Glutamatergic neuron (in vitro differentiated cells): ENCODE measurements around the gene LAMB3. TPM values are rescaled to one million over a fixed set of nuclear protein-coding genes. Genes with fewer than 3 reads are reported as not detected.

ENCODE experiments used
- DNase-seq: peaks from one replicate; pipeline ENCODE4 v3.0.0; 2022
- H3K27ac Mint-ChIP-seq: one replicate; pipeline ENCODE4 v1.8.0; 2020; ENCODE audit warnings: mild to moderate bottlenecking, mixed read lengths, inconsistent platforms; ENCODE audit not compliant: unreplicated experiment
- H3K27me3 Mint-ChIP-seq: one replicate; pipeline ENCODE4 v1.8.0; 2020; ENCODE audit warnings: mild to moderate bottlenecking, moderate library complexity, mixed read lengths, inconsistent platforms; ENCODE audit not compliant: unreplicated experiment
- H3K36me3 Mint-ChIP-seq: one replicate; pipeline ENCODE4 v1.8.0; 2020; ENCODE audit warnings: mild to moderate bottlenecking, mixed read lengths, inconsistent platforms; ENCODE audit not compliant: unreplicated experiment
- H3K4me1 Mint-ChIP-seq: one replicate; pipeline ENCODE4 v1.8.0; 2020; ENCODE audit warnings: mild to moderate bottlenecking, low read depth, mixed read lengths, inconsistent platforms; ENCODE audit not compliant: unreplicated experiment
- H3K4me3 Mint-ChIP-seq: one replicate; pipeline ENCODE4 v1.8.0; 2020; ENCODE audit warnings: mild to moderate bottlenecking, mixed read lengths, inconsistent platforms; ENCODE audit not compliant: unreplicated experiment
- H3K9me3 Mint-ChIP-seq: one replicate; pipeline ENCODE4 v1.8.0; 2020; ENCODE audit warnings: mild to moderate bottlenecking, moderate library complexity, mixed read lengths, inconsistent platforms; ENCODE audit not compliant: unreplicated experiment
- CTCF ChIP-seq: fragments of 200-600 bp; sonication (generic); IDR thresholded peaks from one replicate; pipeline ENCODE4 v1.5.0; 2021; ENCODE audit not compliant: partially characterized antibody, unreplicated experiment
- microRNA-seq: library from miRNA; unstranded; fragments of <30 nt; microRNA quantifications from one replicate; pipeline ENCODE4, GENCODE V29; 2020; ENCODE audit not compliant: unreplicated experiment
- total RNA-seq: library from RNA; stranded (reverse); fragmentation: NEBNext Ultra II Directional; extraction: Animal tissue kit (Norgen Biotek cat#: 25700); gene quantifications from one replicate; pipeline ENCODE4 v1.2.1, GENCODE V29; 2021; ENCODE audit not compliant: unreplicated experiment

Gene LAMB3
- total RNA-seq, 1 donor from 2014 or later = 0.54 TPM

GRCh38 chr1:209567698-209568175, 84.5 kb downstream of the LAMB3 start:
- H3K4me3 Mint-ChIP-seq = no peak overlapping the region
- H3K27ac Mint-ChIP-seq = no peak overlapping the region
- H3K27me3 Mint-ChIP-seq = peaks cover 9% of the 10 kb centered on the region
- no peak for TF ChIP-seq CTCF
- H3K4me1 Mint-ChIP-seq = peaks cover 17% of the 10 kb centered on the region
- H3K9me3 Mint-ChIP-seq = peaks cover 5% of the 10 kb centered on the region
- no peak for DNase-seq
- no peaks in the 10 kb centered on the region for H3K36me3 Mint-ChIP-seq

DNA sequence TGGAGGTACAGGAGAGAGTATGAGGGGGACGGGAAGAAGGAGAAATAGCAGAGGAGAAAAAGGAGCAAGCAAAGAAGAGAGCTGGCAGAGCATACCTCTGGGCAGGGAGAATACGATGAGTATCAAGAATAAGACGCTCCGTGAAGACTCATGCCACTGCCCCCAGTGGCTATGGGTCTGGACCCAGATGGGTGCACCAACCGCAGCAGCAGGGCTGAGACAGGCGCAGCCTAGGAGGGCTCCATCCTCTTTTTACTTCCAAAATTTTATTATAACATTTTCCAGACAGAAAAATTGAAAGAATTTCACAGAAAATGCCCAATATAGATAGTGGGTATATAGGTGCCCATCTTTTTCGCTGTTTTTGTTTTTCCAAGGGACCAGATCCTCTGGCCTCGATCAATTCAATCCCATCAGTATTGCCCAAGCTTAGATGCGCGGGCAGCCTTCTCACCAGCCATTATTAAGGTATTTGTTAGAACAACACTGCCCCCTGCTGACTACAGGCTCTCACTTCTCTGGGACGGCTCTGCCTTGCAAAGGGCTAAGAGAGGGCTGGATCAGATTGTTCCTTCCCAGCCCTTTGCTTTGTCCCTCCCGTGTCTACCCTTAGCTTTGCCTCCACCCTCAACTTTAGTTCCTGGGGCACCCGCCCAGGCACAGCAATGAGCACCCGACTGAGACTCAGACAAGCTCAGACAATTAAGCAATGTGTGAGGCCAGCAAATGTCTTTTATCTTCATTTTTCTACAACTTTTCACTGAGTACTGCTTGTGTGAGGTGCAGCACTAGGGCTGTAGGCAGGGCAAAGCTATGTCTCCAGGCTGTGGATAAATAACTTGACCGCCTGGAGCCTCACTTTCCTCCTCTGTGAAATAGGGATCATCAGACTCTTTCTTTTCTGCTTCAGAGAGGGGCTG, 86.2 kb downstream of the LAMB3 start:
- Mint-ChIP-seq H3K27ac (no peak overlapping the region), H3K4me1 (peaks cover 34% of the 10 kb centered on the region), H3K9me3 (peaks cover 4% of the 10 kb centered on the region), H3K4me3 (no peak overlapping the region), H3K27me3 (peaks cover 10% of the 10 kb centered on the region), H3K36me3 (no peaks in the 10 kb centered on the region)
- TF ChIP-seq CTCF = peak; percentile 91
- DNase-seq = peak; percentile 89

Small RNA genes lying within 50 kb of the gene (microRNA-seq; reads per million reads assigned to microRNA genes)
- gene MIR4260 = not detected

Other genes starting within 250 kb of the LAMB3 start
- gene CAMK1G, start 68.7 kb downstream of the LAMB3 start, total RNA-seq = 2.0 TPM
- gene G0S2, start 23.0 kb upstream of the LAMB3 start, total RNA-seq = 2.5 TPM
- gene HSD11B1, start 52.4 kb upstream of the LAMB3 start, total RNA-seq = not detected
- gene TRAF3IP3, start 103.6 kb upstream of the LAMB3 start, total RNA-seq = not detected
- 2.3 TPM for gene C1orf74, start 132.1 kb upstream of the LAMB3 start, total RNA-seq
- 0.47 TPM for gene IRF6, start 153.7 kb upstream of the LAMB3 start, total RNA-seq
- 4.6 TPM for gene UTP25, start 175.5 kb upstream of the LAMB3 start, total RNA-seq